LNCAP (cell line): ENCODE measurements around the gene B4GALT3.

Experiments used
- TF ChIP-seq, protein P1 (sequence below): fragments of 450-650 bp; IDR thresholded peaks from 2 replicates; pipeline ENCODE4 v1.5.1; 2017; ENCODE audit warnings: mild to moderate bottlenecking

The B4GALT3 gene

DNA sequence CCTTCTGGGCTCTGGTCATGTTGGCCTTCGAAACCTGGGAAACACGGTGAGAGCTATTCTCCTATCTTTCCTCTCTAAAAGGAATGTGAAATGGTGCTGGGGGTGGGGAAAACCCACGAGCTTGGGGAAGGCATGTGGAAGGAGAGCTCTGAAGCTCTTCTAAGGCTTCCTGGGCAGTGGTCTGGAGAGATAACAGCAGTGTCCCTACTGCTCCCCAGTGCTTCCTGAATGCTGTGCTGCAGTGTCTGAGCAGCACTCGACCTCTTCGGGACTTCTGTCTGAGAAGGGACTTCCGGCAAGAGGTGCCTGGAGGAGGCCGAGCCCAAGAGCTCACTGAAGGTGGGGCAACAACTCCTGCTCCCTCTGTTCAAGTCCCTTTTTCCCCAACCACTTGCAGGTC, 15.3 kb downstream of the B4GALT3 start:
- TF ChIP-seq, protein P1, sequence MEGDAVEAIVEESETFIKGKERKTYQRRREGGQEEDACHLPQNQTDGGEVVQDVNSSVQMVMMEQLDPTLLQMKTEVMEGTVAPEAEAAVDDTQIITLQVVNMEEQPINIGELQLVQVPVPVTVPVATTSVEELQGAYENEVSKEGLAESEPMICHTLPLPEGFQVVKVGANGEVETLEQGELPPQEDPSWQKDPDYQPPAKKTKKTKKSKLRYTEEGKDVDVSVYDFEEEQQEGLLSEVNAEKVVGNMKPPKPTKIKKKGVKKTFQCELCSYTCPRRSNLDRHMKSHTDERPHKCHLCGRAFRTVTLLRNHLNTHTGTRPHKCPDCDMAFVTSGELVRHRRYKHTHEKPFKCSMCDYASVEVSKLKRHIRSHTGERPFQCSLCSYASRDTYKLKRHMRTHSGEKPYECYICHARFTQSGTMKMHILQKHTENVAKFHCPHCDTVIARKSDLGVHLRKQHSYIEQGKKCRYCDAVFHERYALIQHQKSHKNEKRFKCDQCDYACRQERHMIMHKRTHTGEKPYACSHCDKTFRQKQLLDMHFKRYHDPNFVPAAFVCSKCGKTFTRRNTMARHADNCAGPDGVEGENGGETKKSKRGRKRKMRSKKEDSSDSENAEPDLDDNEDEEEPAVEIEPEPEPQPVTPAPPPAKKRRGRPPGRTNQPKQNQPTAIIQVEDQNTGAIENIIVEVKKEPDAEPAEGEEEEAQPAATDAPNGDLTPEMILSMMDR, result no peak

DNA sequence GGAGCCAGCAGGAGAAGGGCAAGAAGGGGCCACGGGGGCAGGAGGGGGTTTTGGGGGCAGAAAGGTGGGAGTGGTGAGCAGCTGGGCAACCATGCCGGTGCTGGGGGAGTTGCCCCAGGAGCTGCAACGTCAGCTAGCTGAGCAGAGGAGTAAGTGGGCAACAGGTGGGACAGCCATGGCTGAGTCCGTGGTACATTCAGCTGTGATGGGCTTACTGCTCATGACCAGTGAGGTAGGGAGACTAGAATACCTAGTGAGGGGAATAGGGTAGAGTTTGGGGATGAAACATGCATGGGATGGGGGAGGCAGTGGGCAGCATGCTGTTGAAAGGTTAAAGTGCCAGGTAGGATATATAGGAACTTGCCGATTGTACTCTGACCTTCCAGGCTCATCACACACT, 15.7 kb downstream of the B4GALT3 start:
- TF ChIP-seq, protein P1, result no peak

DNA sequence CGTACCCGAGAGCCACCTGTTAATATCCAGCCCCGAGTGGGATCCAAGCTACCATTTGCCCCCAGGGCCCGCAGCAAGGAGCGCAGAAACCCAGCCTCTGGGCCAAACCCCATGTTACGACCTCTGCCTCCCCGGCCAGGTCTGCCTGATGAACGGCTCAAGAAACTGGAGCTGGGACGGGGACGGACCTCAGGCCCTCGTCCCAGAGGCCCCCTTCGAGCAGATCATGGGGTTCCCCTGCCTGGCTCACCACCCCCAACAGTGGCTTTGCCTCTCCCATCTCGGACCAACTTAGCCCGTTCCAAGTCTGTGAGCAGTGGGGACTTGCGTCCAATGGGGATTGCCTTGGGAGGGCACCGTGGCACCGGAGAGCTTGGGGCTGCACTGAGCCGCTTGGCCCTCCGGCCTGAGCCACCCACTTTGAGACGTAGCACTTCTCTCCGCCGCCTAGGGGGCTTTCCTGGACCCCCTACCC, 16.6 kb downstream of the B4GALT3 start:
- TF ChIP-seq, protein P1, result no peak

DNA sequence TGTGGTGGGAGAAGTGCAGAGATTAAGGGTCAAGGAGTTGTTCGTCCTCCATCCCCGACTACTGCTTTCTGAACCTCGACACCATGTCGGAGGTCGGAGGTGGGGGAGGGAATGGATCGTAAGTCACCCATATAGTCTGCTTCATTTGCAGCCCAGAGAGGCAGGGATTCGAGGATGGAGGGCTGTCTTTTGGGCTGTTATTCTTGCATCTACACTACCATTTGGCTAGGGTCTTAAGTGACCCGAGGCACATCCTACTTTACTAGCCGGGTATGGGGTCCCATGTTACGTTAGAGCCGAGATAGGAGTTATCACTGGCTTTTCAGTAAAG, 17.4 kb downstream of the B4GALT3 start:
- TF ChIP-seq, protein P1, result no peak

DNA sequence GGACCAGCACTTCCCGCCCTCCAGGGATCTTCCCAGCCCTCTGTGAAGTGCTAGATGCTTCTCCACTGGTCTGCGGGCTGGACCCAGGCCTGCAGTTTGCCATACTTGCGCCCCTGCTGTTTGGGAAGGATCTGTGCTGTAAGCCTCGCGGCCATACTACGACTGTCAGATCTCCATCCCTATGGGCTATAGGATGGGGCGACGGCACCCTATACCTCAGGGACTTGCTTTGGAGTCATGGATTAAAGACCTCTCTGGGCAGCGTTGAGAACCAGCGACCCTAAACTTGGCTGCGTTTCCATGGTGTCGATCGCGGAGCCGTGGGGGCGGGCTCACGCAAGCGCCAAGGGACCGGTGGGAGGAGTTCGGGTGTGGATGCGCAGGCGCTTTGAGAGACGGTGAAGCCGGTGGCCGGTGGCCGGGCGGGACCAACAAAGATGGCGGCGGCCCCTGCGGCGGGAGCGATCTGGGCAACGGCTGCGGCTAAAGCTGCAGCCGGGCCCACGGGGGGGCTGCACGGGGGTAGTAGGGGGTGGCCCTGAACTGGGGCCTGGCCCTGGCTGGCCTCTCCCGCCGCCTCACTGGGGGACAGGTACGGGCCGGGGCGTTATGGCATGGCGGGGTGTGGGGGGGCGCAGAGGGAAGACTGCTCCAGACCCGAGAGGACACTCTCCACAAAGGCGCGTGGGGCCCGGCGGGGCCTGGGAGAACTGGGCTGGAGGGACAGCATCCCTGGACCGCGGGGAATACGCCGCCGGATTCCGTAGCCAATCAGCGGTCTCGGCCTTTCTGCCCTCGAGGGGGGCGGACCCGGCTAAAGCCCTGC, 18.0 kb downstream of the B4GALT3 start, which contains the start of gene USP21:
TSS of gene USP21 (plus strand) at position 414 of the 826 bp plus-strand sequence. CDS start 1,141 bp downstream, outside the sequence.
- TF ChIP-seq, protein P1, result no peak; the same call in 1 of the 2 replicates

DNA sequence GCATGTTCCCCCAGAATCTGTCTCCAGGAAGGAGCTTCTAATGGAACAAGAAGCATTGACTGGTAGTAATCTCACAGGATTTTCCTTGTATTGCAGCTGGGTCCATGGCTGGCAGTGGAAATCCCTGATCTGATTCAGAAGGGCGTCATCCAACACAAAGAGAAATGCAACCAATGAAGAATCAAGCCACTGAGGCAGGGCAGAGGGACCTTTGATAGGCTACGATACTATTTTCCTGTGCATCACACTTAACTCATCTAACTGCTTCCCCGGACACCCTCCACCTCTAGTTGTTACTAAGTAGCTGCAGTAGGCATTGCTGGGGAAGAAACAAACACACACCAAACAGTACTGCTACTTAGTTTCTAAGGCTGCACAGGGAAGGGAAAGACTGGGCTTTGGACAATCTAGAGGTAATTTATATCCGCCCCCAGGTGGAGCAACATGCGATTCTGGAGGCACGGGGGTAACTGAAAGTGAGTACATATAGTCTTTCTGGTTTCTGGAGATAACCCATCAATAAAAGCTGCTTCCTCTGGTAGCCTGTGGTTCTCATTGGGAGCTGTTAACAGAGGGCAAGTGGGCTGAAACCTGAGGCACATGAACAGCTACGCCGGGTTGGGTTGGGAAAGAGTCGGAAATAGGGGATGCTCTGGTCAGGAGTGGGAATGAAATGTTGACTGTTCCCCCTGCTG, 18.8 kb downstream of the B4GALT3 start:
- TF ChIP-seq, protein P1, result no peak

DNA sequence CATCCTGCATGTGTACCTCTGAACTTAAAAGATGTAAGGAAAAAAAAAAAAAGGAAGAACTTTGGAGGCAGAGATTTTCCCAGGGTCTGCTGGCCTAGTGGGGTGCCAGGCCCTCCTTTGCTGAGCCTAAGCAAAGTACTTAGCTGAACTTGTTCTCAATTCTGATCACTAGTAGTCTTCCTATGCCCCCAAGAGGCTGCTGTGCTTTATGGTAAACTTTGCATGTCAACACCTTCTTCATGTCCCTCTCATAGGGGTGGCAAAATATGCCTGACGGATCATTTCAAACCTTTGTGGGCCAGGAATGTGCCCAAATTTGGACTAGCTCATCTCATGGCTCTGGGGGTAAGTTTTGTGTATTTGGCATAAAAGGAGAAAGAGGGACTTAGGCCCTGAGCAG, 19.4 kb downstream of the B4GALT3 start:
- TF ChIP-seq, protein P1, result no peak
